ENCODE measurements around the gene TSPAN13. TPM values are rescaled to one million over a fixed set of nuclear protein-coding genes. Genes with fewer than 3 reads are reported as not detected.
"Not testable (repeated sequence)": the region's sequence is repeated elsewhere in the genome, so short reads cannot be mapped to it uniquely, and the experiment has no call there.

Gene TSPAN13
- total and polyA plus RNA-seq, 2 donors, result 10.5 to 51.9 TPM

GRCh38 chr7:16762177-16762576, 8.6 kb downstream of the TSPAN13 start:
- no peaks in the 10 kb centered on the region for H3K4me1 ChIP-seq (ENCODE audit: control insufficient read depth in 2 of 2, insufficient read depth in 2 of 2, low read length in 2 of 2)
- no peaks in the 10 kb centered on the region for H3K27me3 ChIP-seq (ENCODE audit: control insufficient read depth in 2 of 2, insufficient read depth in 1 of 2, low read length in 1 of 2)
- no peaks in the 10 kb centered on the region for H3K36me3 ChIP-seq (ENCODE audit: control insufficient read depth in 2 of 2, insufficient read depth in 2 of 2, low read length in 1 of 2)
- H3K9me3 ChIP-seq (ENCODE audit: control insufficient read depth in 2 of 2, insufficient read depth in 1 of 2, low read length in 1 of 2), result peaks cover 0 to 4% of the 10 kb centered on the region in 2 donors
- H3K4me3 ChIP-seq (ENCODE audit: low read length in 2 of 2), result no peak overlapping the region
- 97% methylated on average over 4 of the region's 4 CpGs for WGBS
- no peak for DNase-seq (ENCODE audit: low read depth in 6 of 9, low spot score in 9 of 9)
- H3K27ac ChIP-seq (ENCODE audit: low read depth in 1 of 2, low read length in 1 of 2), result no peak overlapping the region

GRCh38 chr7:16764942-16765341, 11.4 kb downstream of the TSPAN13 start:
- Histone ChIP-seq H3K36me3 (ENCODE audit: control insufficient read depth in 2 of 2, insufficient read depth in 2 of 2, low read length in 1 of 2) (no peaks in the 10 kb centered on the region), H3K4me1 (ENCODE audit: control insufficient read depth in 2 of 2, insufficient read depth in 2 of 2, low read length in 2 of 2) (no peaks in the 10 kb centered on the region), H3K27me3 (ENCODE audit: control insufficient read depth in 2 of 2, insufficient read depth in 1 of 2, low read length in 1 of 2) (no peaks in the 10 kb centered on the region), H3K4me3 (ENCODE audit: low read length in 2 of 2) (no peak overlapping the region), H3K27ac (ENCODE audit: low read depth in 1 of 2, low read length in 1 of 2) (no peak overlapping the region), H3K9me3 (ENCODE audit: control insufficient read depth in 2 of 2, insufficient read depth in 1 of 2, low read length in 1 of 2) (peaks cover 0 to 4% of the 10 kb centered on the region in 2 donors)
- no peak for DNase-seq (ENCODE audit: low read depth in 6 of 9, low spot score in 9 of 9)
- 97% methylated on average over 3 of the region's 3 CpGs for WGBS

- Histone ChIP-seq H3K4me3 (ENCODE audit: low read length in 2 of 2) (no peak overlapping the region), H3K9me3 (ENCODE audit: control insufficient read depth in 2 of 2, insufficient read depth in 1 of 2, low read length in 1 of 2) (peaks cover 0 to 4% of the 10 kb centered on the region in 2 donors), H3K27ac (ENCODE audit: low read depth in 1 of 2, low read length in 1 of 2) (no peak overlapping the region), H3K4me1 (ENCODE audit: control insufficient read depth in 2 of 2, insufficient read depth in 2 of 2, low read length in 2 of 2) (no peaks in the 10 kb centered on the region), H3K27me3 (ENCODE audit: control insufficient read depth in 2 of 2, insufficient read depth in 1 of 2, low read length in 1 of 2) (no peaks in the 10 kb centered on the region), H3K36me3 (ENCODE audit: control insufficient read depth in 2 of 2, insufficient read depth in 2 of 2, low read length in 1 of 2) (no peaks in the 10 kb centered on the region)
- no peak for DNase-seq (ENCODE audit: low read depth in 6 of 9, low spot score in 9 of 9)
- 84% methylated on average over 2 of the region's 2 CpGs for WGBS
Measured at GRCh38 chr7:16765436-16765859, 11.9 kb downstream of the TSPAN13 start.

- 97% methylated on average over 3 of the region's 3 CpGs for WGBS
- DNase-seq (ENCODE audit: low read depth in 6 of 9, low spot score in 9 of 9); H3K4me1 ChIP-seq (ENCODE audit: control insufficient read depth in 2 of 2, insufficient read depth in 2 of 2, low read length in 2 of 2); H3K27me3 ChIP-seq (ENCODE audit: control insufficient read depth in 2 of 2, insufficient read depth in 1 of 2, low read length in 1 of 2); H3K36me3 ChIP-seq (ENCODE audit: control insufficient read depth in 2 of 2, insufficient read depth in 2 of 2, low read length in 1 of 2); H3K4me3 ChIP-seq (ENCODE audit: low read length in 2 of 2); H3K9me3 ChIP-seq (ENCODE audit: control insufficient read depth in 2 of 2, insufficient read depth in 1 of 2, low read length in 1 of 2): not testable (repeated sequence)
- peak overlapping the region; percentile 41 to 42 for H3K27ac ChIP-seq (ENCODE audit: low read depth in 1 of 2, low read length in 1 of 2)
Measured at GRCh38 chr7:16769994-16770393, 16.4 kb downstream of the TSPAN13 start.

GRCh38 chr7:16770657-16771329, 17.2 kb downstream of the TSPAN13 start:
- Histone ChIP-seq H3K27ac (ENCODE audit: low read depth in 1 of 2, low read length in 1 of 2) (peak overlapping the region; percentile 39 to 42), H3K4me1 (ENCODE audit: control insufficient read depth in 2 of 2, insufficient read depth in 2 of 2, low read length in 2 of 2) (no peaks in the 10 kb centered on the region), H3K4me3 (ENCODE audit: low read length in 2 of 2) (no peak overlapping the region), H3K9me3 (ENCODE audit: control insufficient read depth in 2 of 2, insufficient read depth in 1 of 2, low read length in 1 of 2) (no peaks in the 10 kb centered on the region), H3K27me3 (ENCODE audit: control insufficient read depth in 2 of 2, insufficient read depth in 1 of 2, low read length in 1 of 2) (no peaks in the 10 kb centered on the region), H3K36me3 (ENCODE audit: control insufficient read depth in 2 of 2, insufficient read depth in 2 of 2, low read length in 1 of 2) (no peaks in the 10 kb centered on the region)
- peak in 2 of 9 donors; percentile 5 to 26 for DNase-seq (ENCODE audit: low read depth in 6 of 9, low spot score in 9 of 9)
- WGBS, result 79% methylated on average over 6 of the region's 6 CpGs

GRCh38 chr7:16773326-16773725, 19.8 kb downstream of the TSPAN13 start:
- no peaks in the 10 kb centered on the region for H3K9me3 ChIP-seq (ENCODE audit: control insufficient read depth in 2 of 2, insufficient read depth in 1 of 2, low read length in 1 of 2)
- H3K27ac ChIP-seq (ENCODE audit: low read depth in 1 of 2, low read length in 1 of 2), result no peak overlapping the region
- no peaks in the 10 kb centered on the region for H3K4me1 ChIP-seq (ENCODE audit: control insufficient read depth in 2 of 2, insufficient read depth in 2 of 2, low read length in 2 of 2)
- no peak overlapping the region for H3K4me3 ChIP-seq (ENCODE audit: low read length in 2 of 2)
- no peaks in the 10 kb centered on the region for H3K27me3 ChIP-seq (ENCODE audit: control insufficient read depth in 2 of 2, insufficient read depth in 1 of 2, low read length in 1 of 2)
- no peaks in the 10 kb centered on the region for H3K36me3 ChIP-seq (ENCODE audit: control insufficient read depth in 2 of 2, insufficient read depth in 2 of 2, low read length in 1 of 2)
- WGBS, result 98% methylated on average over 2 of the region's 2 CpGs
- DNase-seq (ENCODE audit: low read depth in 6 of 9, low spot score in 9 of 9), result no peak

GRCh38 chr7:16773884-16774283, 20.3 kb downstream of the TSPAN13 start:
- H3K36me3 ChIP-seq (ENCODE audit: control insufficient read depth in 2 of 2, insufficient read depth in 2 of 2, low read length in 1 of 2), result no peaks in the 10 kb centered on the region
- H3K27ac ChIP-seq (ENCODE audit: low read depth in 1 of 2, low read length in 1 of 2), result no peak overlapping the region
- DNase-seq (ENCODE audit: low read depth in 6 of 9, low spot score in 9 of 9), result no peak
- no peak overlapping the region for H3K4me3 ChIP-seq (ENCODE audit: low read length in 2 of 2)
- no peaks in the 10 kb centered on the region for H3K9me3 ChIP-seq (ENCODE audit: control insufficient read depth in 2 of 2, insufficient read depth in 1 of 2, low read length in 1 of 2)
- WGBS, result over 99% methylated on average over 2 of the region's 2 CpGs
- no peaks in the 10 kb centered on the region for H3K27me3 ChIP-seq (ENCODE audit: control insufficient read depth in 2 of 2, insufficient read depth in 1 of 2, low read length in 1 of 2)
- H3K4me1 ChIP-seq (ENCODE audit: control insufficient read depth in 2 of 2, insufficient read depth in 2 of 2, low read length in 2 of 2), result no peaks in the 10 kb centered on the region

GRCh38 chr7:16774294-16774693, 20.7 kb downstream of the TSPAN13 start:
- WGBS, result 84% methylated on average over 4 of the region's 4 CpGs
- Histone ChIP-seq H3K9me3 (ENCODE audit: control insufficient read depth in 2 of 2, insufficient read depth in 1 of 2, low read length in 1 of 2) (no peaks in the 10 kb centered on the region), H3K4me3 (ENCODE audit: low read length in 2 of 2) (no peak overlapping the region), H3K4me1 (ENCODE audit: control insufficient read depth in 2 of 2, insufficient read depth in 2 of 2, low read length in 2 of 2) (no peaks in the 10 kb centered on the region), H3K27me3 (ENCODE audit: control insufficient read depth in 2 of 2, insufficient read depth in 1 of 2, low read length in 1 of 2) (no peaks in the 10 kb centered on the region), H3K27ac (ENCODE audit: low read depth in 1 of 2, low read length in 1 of 2) (no peak overlapping the region), H3K36me3 (ENCODE audit: control insufficient read depth in 2 of 2, insufficient read depth in 2 of 2, low read length in 1 of 2) (no peaks in the 10 kb centered on the region)
- DNase-seq (ENCODE audit: low read depth in 6 of 9, low spot score in 9 of 9), result no peak

GRCh38 chr7:16774986-16775385, 21.4 kb downstream of the TSPAN13 start:
- H3K27ac ChIP-seq (ENCODE audit: low read depth in 1 of 2, low read length in 1 of 2), result no peak overlapping the region
- no peaks in the 10 kb centered on the region for H3K4me1 ChIP-seq (ENCODE audit: control insufficient read depth in 2 of 2, insufficient read depth in 2 of 2, low read length in 2 of 2)

More at GRCh38 chr7:16774986-16775385, 21.4 kb downstream of the TSPAN13 start:
- Histone ChIP-seq H3K4me3 (ENCODE audit: low read length in 2 of 2) (no peak overlapping the region), H3K36me3 (ENCODE audit: control insufficient read depth in 2 of 2, insufficient read depth in 2 of 2, low read length in 1 of 2) (no peaks in the 10 kb centered on the region), H3K9me3 (ENCODE audit: control insufficient read depth in 2 of 2, insufficient read depth in 1 of 2, low read length in 1 of 2) (no peaks in the 10 kb centered on the region), H3K27me3 (ENCODE audit: control insufficient read depth in 2 of 2, insufficient read depth in 1 of 2, low read length in 1 of 2) (no peaks in the 10 kb centered on the region)
- no peak for DNase-seq (ENCODE audit: low read depth in 6 of 9, low spot score in 9 of 9)

Measured in thymus (tissue), 11 donors.